ENCODE measurements around the gene SLC24A1. TPM values are rescaled to one million over a fixed set of nuclear protein-coding genes. Genes with fewer than 3 reads are reported as not detected.

Gene SLC24A1
- total and polyA plus RNA-seq, 2 of the 13 experiments (the other 11 are each of a cell fraction or from before 2014, with no cell fraction given): 5.9 to 8.3 TPM

DNA sequence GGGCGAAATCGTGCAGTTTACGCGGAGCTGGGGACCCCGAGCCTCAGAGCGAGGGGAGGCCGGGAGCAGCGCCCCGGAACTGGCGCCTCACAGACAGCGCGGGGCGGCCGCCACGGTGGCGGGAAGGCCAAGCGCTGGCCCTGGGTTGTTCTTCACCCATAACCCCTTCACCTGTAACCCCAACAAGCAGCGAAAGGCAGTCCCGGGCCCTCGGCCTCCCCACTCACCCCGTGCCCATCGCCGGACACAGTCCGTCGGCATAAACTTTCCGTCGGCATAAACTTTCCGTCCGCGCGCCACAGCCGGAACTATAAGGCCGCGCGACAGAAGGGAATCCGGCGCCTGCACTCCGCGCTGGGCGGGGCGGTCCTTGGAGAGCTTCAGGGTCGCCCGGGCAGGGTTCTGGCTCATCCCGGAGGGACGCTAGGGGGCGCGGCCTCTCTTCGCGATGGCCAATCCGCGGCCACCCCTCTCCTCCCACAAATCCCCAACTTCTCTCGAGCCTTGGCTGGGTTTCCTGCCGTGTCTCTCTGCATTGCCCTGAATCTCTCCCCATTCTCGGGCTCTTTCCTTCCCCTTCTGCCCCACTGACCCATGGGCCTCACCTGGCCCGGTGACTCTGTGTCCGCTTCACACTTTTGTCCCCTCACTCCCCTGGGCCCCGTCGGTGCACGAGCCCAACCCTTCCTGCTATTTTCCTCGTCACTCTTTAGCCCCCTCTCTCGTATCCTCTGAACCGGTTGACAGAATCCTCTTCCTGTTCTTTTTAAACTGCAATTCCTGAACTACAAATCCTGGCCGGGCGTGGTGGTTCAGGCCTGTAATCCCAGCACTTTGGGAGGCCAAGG is 10.6 kb upstream of the SLC24A1 start, which contains the start of gene INTS14 (continued):
- TF ChIP-seq, protein P1, sequence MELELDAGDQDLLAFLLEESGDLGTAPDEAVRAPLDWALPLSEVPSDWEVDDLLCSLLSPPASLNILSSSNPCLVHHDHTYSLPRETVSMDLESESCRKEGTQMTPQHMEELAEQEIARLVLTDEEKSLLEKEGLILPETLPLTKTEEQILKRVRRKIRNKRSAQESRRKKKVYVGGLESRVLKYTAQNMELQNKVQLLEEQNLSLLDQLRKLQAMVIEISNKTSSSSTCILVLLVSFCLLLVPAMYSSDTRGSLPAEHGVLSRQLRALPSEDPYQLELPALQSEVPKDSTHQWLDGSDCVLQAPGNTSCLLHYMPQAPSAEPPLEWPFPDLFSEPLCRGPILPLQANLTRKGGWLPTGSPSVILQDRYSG (CRISPR knock-in tag; IDR thresholded peaks at IDR 0.05): no peak
- TF ChIP-seq POGZ (CRISPR knock-in tag; IDR thresholded peaks at IDR 0.05): peak; percentile 98
- TF ChIP-seq ZNF292 (CRISPR knock-in tag; IDR thresholded peaks at IDR 0.05; ENCODE audit: borderline replicate concordance, low read depth): peak; percentile 68; the same call in 1 of the 2 replicates
- 0 out of 2 replicates have a peak, but pooled peaks have one; percentile 49 for TF ChIP-seq NFATC3 (CRISPR knock-in tag; IDR thresholded peaks at IDR 0.05)
- TF ChIP-seq, protein P2, sequence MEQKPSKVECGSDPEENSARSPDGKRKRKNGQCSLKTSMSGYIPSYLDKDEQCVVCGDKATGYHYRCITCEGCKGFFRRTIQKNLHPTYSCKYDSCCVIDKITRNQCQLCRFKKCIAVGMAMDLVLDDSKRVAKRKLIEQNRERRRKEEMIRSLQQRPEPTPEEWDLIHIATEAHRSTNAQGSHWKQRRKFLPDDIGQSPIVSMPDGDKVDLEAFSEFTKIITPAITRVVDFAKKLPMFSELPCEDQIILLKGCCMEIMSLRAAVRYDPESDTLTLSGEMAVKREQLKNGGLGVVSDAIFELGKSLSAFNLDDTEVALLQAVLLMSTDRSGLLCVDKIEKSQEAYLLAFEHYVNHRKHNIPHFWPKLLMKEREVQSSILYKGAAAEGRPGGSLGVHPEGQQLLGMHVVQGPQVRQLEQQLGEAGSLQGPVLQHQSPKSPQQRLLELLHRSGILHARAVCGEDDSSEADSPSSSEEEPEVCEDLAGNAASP (CRISPR knock-in tag; IDR thresholded peaks at IDR 0.05; ENCODE audit: borderline replicate concordance): peak; percentile 86
- TF ChIP-seq ZFP36L2 (CRISPR knock-in tag; IDR thresholded peaks at IDR 0.05): no peak
- TF ChIP-seq, protein P3, sequence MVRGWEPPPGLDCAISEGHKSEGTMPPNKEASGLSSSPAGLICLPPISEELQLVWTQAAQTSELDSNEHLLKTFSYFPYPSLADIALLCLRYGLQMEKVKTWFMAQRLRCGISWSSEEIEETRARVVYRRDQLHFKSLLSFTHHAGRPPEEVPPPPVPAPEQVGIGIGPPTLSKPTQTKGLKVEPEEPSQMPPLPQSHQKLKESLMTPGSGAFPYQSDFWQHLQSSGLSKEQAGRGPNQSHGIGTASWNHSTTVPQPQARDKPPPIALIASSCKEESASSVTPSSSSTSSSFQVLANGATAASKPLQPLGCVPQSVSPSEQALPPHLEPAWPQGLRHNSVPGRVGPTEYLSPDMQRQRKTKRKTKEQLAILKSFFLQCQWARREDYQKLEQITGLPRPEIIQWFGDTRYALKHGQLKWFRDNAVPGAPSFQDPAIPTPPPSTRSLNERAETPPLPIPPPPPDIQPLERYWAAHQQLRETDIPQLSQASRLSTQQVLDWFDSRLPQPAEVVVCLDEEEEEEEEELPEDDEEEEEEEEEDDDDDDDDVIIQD (CRISPR knock-in tag; IDR thresholded peaks at IDR 0.05; ENCODE audit: low read depth): peak; percentile 72
- peak; percentile 97 for TF ChIP-seq ZBTB7B (CRISPR knock-in tag; IDR thresholded peaks at IDR 0.05)
- peak; percentile 94 for TF ChIP-seq MYC (CRISPR knock-in tag; IDR thresholded peaks at IDR 0.05; ENCODE audit: borderline replicate concordance)
- TF ChIP-seq IKZF1 (IDR thresholded peaks at IDR 0.05): no peak
- TF ChIP-seq, protein P4, sequence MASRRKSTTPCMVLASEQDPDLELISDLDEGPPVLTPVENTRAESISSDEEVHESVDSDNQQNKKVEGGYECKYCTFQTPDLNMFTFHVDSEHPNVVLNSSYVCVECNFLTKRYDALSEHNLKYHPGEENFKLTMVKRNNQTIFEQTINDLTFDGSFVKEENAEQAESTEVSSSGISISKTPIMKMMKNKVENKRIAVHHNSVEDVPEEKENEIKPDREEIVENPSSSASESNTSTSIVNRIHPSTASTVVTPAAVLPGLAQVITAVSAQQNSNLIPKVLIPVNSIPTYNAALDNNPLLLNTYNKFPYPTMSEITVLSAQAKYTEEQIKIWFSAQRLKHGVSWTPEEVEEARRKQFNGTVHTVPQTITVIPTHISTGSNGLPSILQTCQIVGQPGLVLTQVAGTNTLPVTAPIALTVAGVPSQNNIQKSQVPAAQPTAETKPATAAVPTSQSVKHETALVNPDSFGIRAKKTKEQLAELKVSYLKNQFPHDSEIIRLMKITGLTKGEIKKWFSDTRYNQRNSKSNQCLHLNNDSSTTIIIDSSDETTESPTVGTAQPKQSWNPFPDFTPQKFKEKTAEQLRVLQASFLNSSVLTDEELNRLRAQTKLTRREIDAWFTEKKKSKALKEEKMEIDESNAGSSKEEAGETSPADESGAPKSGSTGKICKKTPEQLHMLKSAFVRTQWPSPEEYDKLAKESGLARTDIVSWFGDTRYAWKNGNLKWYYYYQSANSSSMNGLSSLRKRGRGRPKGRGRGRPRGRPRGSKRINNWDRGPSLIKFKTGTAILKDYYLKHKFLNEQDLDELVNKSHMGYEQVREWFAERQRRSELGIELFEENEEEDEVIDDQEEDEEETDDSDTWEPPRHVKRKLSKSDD (CRISPR knock-in tag; IDR thresholded peaks at IDR 0.05; ENCODE audit: low read depth): 0 out of 2 replicates have a peak, but pooled peaks have one; percentile 60
- peak; percentile 92 for TF ChIP-seq RFXAP (CRISPR knock-in tag; IDR thresholded peaks at IDR 0.05; ENCODE audit: borderline replicate concordance)
- no peak for TF ChIP-seq EZH2 (conservative IDR thresholded peaks at IDR 0.05; ENCODE audit: low read depth, low read length)
- peak; percentile 99 for TF ChIP-seq CBX5 (CRISPR knock-in tag; IDR thresholded peaks at IDR 0.05; ENCODE audit: borderline replicate concordance)
- TF ChIP-seq BRD4 (CRISPR knock-in tag; IDR thresholded peaks at IDR 0.05): peak; percentile 87
- TF ChIP-seq IRX3 (CRISPR knock-in tag; IDR thresholded peaks at IDR 0.05; ENCODE audit: borderline replicate concordance, low read depth): peak; percentile 81; the same call in 1 of the 2 replicates
- TF ChIP-seq ZNF230 (CRISPR knock-in tag; IDR thresholded peaks at IDR 0.05): peak; percentile 86
- TF ChIP-seq ZNF20 (CRISPR knock-in tag; IDR thresholded peaks at IDR 0.05): no peak
- peak; percentile 52; the same call in 1 of the 2 replicates for TF ChIP-seq ZSCAN22 (CRISPR knock-in tag; IDR thresholded peaks at IDR 0.05)
- no peak for TF ChIP-seq ZNF383 (CRISPR knock-in tag; IDR thresholded peaks at IDR 0.05; ENCODE audit: borderline replicate concordance)
- TF ChIP-seq, protein P5, sequence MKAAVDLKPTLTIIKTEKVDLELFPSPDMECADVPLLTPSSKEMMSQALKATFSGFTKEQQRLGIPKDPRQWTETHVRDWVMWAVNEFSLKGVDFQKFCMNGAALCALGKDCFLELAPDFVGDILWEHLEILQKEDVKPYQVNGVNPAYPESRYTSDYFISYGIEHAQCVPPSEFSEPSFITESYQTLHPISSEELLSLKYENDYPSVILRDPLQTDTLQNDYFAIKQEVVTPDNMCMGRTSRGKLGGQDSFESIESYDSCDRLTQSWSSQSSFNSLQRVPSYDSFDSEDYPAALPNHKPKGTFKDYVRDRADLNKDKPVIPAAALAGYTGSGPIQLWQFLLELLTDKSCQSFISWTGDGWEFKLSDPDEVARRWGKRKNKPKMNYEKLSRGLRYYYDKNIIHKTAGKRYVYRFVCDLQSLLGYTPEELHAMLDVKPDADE (CRISPR knock-in tag; IDR thresholded peaks at IDR 0.05): no peak
- TF ChIP-seq KAT8 (CRISPR knock-in tag; IDR thresholded peaks at IDR 0.05): peak; percentile 99
